ENCODE data around the gene DCXR. TPM values are rescaled to one million over a fixed set of nuclear protein-coding genes. Genes with fewer than 3 reads are reported as not detected.

DCXR gene
- total RNA-seq, 1 donor from 2014 or later = 61.0 TPM

GRCh38 chr17:82013772-82014321 lies 23.6 kb downstream of the DCXR start:
- no peak for DNase-seq (ENCODE audit: extremely low read depth, low read depth, low spot score)

- DNase-seq (ENCODE audit: extremely low read depth, low read depth, low spot score) = no peak
Measured at GRCh38 chr17:82013341-82013740, 24.2 kb downstream of the DCXR start.

DNA sequence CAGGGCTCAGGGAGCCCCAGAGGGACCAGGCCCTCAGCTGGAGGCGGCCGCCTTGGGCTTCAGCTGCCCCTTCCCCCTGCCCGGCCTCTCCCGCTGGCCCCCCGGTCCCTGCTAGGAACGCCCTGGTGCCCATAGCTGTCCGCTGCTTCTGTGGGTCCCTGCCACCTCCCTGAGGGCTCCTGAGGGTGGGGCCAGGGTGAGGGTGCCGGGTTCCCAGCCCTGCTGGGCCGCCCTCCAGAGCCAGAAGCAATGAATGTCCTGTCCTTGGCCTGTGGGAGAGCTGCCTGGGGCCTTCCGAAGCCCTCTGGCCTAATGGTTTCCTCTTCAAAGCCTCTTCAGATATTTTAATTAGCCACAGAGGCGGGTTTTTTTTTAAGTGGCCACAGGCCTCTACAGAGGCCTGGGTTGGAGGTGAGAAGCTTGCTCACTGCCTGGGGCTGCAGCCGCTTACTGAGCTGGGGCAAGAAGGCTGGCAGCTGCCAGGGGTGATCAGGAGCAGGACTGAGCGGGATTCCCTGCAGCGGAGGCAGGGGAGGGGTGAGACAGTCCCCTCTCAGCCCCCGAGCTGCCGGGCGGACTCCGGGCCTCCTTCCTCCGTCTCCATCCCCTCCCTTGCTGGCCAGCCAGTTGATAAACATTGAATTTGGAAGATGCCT lies 24.7 kb downstream of the DCXR start:
- DNase-seq (ENCODE audit: extremely low read depth, low read depth, low spot score) = no peak

DNA sequence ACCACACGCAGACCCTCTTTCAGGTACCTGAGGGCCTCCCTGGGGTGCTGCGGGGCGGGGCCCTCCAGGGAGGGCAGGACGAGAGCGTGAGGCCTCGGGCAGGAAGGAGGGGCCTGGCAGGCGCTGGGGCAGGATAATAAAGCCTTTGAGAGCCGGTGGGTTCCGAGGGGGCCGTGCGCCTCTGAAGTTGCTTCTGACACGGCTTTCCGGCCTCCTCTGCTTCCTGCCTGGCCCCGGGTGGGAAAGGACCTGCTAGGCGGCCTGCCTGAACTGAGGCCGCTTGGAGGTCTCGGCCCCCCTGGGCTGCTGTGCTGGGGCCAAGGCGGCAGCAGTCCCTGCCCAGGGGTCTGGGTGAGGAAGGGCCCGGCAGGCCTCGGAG lies 25.2 kb downstream of the DCXR start:
- DNase-seq (ENCODE audit: extremely low read depth, low read depth, low spot score) = no peak

GRCh38 chr17:82011617-82012187 lies 25.8 kb downstream of the DCXR start:
- no peak for DNase-seq (ENCODE audit: extremely low read depth, low read depth, low spot score)

DNA sequence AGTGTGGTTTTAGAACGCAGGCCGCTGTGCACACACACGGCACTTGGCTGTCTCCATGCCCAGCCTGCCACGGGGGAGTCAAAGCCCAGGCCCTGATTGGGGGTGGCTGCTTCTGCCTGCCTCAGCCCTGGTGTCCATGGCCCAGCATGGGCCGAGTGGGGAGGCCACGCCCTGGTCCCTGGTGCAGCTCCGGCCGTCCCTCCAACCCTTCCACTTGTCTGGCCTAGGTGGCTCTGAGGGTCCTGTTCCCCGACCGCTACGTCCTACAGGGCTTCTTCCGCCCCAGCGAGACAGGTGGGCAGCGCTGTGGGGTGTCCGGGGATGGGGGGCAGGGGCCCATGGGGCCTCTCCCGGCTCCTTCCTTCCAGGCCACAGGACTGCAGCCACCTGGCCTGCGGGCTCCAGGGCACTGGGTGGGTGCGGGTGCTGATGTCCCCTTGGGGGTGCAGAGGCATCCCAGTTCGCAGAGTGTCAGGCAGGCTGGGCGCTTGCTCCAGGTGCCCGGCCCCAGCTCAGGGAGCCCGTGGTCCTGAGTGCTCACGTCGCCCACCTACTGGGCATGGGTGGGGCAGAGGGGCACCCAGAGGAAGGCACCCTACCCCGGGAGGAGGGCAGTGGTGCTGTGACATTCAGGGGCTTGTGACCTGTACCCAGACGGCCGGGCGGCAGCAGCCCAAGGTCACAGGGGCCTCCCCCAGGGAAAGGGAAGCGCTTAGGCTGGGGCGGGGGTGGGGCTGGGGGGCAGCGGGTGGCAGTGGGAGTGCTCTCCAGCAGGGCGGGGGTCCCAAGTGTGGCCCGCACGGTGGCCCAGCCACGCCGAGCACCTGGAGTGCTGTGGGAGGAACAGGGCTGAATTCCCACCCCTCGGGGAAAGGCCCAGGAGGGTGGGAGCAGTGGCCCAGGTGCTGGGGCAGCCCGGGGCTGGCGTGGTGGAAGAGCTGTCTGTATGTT lies 26.6 kb downstream of the DCXR start:
- no peak for DNase-seq (ENCODE audit: extremely low read depth, low read depth, low spot score)

DNA sequence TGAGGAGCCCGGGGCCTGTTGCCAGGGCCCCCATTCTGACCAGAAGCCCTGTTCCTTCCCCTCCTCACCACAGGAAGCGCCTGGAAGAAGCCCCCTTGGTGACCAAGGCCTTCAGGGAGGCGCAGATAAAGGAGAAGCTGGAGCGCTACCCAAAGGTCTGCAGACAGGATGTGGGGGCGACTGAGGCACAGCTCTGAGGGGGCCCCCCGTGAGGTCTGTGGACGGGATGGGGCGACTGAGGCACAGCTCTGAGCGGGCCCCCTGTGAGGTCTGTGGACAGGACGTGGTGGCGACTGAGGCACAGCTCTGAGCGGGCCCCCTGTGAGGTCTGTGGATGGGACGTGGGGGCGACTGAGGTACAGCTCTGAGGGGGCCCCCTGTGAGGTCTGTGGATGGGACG lies 28.1 kb downstream of the DCXR start:
- no peak for DNase-seq (ENCODE audit: extremely low read depth, low read depth, low spot score)

DNA sequence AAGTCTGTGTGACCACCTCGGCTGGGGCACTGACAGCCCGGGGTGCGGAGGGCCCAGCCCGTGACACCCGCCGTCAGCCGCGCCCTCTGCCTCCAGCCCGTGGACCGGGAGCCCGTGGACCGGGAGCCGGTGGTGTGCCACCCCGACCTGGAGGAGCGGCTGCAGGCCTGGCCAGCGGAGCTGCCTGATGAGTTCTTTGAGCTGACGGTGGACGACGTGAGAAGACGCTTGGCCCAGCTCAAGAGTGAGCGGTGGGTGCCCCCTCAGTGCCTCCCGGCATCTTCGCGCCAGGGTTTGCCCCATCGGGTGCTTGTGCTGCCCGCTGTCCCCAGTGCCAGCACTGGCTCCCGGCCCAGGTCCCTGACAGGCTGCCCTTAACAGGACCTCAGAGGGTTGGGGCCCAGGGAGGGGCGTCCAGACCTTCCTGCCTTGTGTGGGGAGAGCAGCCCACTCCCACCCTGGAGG lies 28.5 kb downstream of the DCXR start:
- no peak for DNase-seq (ENCODE audit: extremely low read depth, low read depth, low spot score)

DNA sequence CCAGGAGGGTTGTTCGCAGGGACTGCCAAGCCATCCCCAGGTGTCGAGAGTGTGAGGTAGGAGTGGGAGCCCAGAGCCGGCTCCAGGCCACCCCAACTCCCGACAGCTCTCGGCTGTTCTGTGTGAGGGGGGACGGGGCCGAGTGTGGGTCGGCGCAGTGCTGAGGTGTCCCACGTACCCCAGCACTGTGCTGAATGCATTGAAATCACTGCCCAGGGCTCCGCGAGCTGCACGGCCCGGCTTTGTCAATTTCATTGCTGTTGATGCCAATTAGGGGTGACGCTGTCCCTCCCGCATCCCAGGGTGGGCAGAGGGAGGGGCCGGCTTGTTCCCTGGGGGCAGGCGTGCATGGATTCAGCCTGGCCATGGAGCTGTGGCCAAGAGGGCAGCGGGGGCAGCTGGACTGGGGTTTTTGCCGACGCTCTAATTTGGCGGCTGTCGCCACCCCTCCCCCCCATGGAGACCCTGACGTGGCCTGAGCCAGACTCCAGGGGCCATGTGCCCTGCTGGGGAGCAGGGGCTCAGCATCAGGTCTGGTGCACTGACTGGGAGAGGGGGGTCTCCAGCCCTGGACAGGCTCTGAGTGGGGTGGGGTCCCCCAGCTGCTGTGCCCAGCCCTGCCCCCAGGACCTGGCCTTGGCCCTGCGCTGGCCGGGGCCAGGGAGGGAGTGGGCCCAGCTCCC lies 29.1 kb downstream of the DCXR start:
- no peak for DNase-seq (ENCODE audit: extremely low read depth, low read depth, low spot score)

GRCh38 chr17:82007495-82008257 lies 29.8 kb downstream of the DCXR start:
- no peak for DNase-seq (ENCODE audit: extremely low read depth, low read depth, low spot score)

DNA sequence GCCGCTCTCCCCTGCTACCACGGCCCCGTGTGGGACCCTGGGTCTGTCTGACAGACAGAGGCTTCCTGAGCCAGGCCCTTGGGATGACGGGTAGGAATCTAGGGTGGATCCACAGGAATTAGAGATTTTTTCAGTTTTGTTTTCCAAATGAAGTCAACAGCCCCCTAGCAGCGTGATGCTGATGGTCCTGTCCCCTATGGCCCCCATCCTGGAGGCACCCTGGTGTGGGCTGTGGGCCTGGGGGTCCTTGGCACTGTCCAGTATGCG lies 30.3 kb downstream of the DCXR start:
- no peak for DNase-seq (ENCODE audit: extremely low read depth, low read depth, low spot score)

DNA sequence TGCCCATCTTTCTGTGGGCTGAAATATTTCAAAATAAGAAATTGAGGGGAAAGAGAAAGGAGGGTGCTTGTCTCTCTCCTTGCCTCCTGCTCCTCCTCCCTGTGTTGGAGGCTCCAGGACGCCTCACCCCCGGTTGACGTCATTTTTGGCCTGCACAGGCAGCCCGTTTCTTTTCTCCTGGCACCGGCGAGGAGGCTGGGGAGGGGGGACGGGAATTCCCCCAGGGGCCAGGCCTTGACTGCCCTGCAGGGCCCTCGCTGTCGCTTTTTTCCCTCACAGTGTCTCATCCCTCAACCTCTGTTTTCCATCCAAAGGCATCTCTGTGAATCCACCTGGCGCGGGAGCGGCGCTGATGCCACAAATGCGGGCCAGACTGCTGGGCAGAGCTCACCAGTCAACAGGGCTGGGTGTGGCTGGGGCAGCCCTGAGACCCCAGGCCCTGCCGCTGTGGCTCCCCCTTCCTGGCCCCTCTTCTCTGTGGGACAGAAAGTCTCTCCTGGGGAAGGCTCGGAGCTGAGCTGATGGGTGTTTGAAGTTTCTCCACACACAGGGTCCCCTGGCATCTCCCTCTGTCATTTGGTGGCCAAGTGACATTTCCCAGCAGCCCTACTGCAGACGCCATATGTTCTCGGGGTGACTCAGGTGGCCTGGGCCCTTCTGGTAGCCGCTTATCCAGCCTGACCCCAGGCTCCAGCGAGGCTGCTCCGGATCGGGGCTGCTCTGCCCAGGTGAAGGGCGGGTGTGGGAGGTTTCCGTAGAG lies 30.8 kb downstream of the DCXR start:
- no peak for DNase-seq (ENCODE audit: extremely low read depth, low read depth, low spot score)

DNA sequence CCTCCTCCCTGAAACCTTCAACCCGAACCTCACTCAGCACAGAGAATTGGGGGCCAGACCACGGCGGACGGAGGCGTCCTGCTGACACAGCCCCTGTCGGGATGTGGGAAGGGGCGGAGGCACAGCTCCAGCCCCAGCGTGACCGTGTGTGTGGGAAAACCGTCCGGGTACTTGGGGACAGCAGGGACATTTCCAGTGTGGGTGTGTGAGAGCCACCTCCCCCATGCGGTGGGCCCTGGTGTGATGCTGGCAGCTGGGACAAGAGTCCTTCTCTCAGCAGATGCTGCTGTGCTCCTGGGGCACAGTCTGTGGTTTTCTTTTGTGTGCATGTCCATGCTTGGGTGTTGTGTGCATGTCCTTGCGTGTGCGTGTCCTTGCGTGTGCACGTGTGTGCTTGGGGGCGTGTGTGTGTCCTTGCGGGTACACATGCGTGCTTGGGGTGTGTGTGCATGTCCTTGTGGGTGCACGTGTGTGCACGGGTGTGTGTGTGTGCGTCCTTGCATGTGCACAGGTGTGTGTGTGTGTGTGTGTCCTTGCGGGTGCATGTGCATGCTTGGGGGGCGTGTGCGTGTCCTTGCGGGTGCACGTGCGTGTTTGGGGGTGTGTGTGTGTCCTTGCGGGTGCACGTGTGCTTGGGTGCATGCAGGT lies 31.7 kb downstream of the DCXR start:
- no peak for DNase-seq (ENCODE audit: extremely low read depth, low read depth, low spot score)

- DNase-seq (ENCODE audit: extremely low read depth, low read depth, low spot score) = no peak
Measured at GRCh38 chr17:82004517-82005455, 32.7 kb downstream of the DCXR start.

DNA sequence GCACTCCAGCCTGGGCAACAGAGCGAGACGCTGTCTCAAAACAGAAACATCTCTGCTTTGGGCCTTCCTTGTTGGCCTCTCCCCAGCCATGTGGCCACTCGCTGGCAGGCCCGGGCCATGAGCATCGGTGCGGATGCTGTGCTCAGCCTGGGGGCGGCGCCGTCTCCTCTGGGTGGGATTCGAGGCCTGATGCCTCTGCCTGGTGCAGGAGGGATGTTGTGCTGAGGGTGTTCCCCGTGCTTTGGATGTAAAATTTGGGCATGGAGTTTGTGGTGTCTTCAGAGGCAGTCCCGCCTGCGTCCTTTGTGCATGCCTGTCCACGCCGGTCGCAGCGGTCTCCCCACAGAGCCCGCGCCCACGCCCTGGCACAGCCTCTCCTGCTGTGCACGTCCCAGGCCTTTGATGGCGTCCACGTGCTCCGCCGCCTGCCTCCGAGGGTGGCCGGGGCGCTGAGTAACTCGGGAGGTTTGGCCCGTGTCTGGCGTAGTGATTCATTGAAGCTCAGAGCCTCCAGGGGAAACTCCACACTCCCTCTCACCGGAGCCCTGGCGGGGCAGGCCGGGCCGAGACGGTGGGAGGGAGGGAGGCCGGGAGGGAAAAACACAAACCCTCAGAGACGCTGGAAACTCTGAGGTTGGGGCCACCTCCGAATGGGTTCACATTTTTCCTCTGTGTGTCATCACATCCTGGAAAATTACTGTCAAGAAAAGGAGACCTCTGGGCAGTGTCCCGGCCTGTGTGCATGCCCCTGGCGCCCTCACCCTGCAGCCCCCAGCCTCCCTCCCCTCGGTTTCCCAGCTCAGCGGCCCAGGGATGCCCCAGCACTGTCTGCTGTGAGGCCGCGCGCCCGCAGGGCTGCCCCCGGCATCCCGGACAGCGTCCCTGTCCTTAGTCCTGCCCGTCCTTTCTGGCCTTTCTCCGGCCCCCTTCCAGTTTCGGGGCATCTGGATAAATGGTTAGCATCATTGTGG lies 33.8 kb downstream of the DCXR start:
- DNase-seq (ENCODE audit: extremely low read depth, low read depth, low spot score) = peak; percentile 56

GRCh38 chr17:82001571-82002056 lies 35.9 kb downstream of the DCXR start:
- DNase-seq (ENCODE audit: extremely low read depth, low read depth, low spot score) = no peak

Measured in glomerular endothelial cell (primary cell).